SK-N-MC (cell line): ENCODE results near the gene JPH3.

ENCODE experiments used
- EZH2 ChIP-seq: fragments of 200-600 bp; sonication (generic); IDR thresholded peaks from one replicate; pipeline ENCODE4 v1.6.1; 2017; ENCODE audit warnings: antibody characterized with exemption
- FOXP2 ChIP-seq: optimal IDR thresholded peaks from 2 replicates; pipeline ENCODE3; 2011; ENCODE audit warnings: mild to moderate bottlenecking, moderate library complexity; ENCODE audit not compliant: insufficient read depth; ENCODE audit errors: extremely low read length, control extremely low read depth
- POLR2AphosphoS5 ChIP-seq: IDR thresholded peaks from 2 replicates; pipeline ENCODE4 v1.6.1; 2012; ENCODE audit warnings: mild to moderate bottlenecking, low read depth, low read length, borderline replicate concordance

DNA sequence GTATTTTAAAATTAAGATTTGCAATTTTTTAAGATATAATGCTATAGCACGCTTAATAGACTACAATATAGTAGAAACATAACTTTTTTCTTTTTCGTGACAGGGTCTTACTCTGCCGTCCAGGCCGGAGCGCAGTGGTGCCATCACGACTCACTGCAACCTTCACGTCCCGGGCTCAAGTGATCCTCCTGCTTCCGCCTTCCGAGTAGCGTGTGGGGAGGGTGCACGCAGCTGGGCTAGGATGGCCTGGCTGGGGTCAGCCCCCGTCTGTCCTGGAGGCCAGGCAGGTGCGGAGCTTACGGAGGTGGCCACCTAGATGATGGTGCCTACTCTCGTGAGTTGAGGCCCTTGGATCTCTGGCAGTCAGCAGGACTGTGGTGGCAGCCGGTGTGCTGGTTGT, 50.1 kb downstream of the JPH3 start:
- TF ChIP-seq EZH2 (no peak), POLR2AphosphoS5 (no peak), FOXP2 (no peak)
